HepG2 (cell line): ENCODE measurements around the gene CCDC85C. TPM values are rescaled to one million over a fixed set of nuclear protein-coding genes. Genes with fewer than 3 reads are reported as not detected.
A peak's percentile ranks its signal among the peaks of the same experiment; 100 is the strongest.

Experiments
- ADNP ChIP-seq: sonication (generic); formaldehyde crosslinking; IDR thresholded peaks from 2 replicates; pipeline ENCODE4 v1.4.0; 2020; ENCODE audit warnings: missing genetic modification reagents
- ARID5B ChIP-seq: IDR thresholded peaks from 2 replicates; pipeline ENCODE4 v1.4.0; 2020; ENCODE audit warnings: mild to moderate bottlenecking, missing genetic modification reagents
- ATF7 ChIP-seq, 2 experiments: fragments of 450-650 bp in 1 of 2; sonication (generic) in 1 of 2; formaldehyde crosslinking in 1 of 2; IDR thresholded peaks; 2 replicates each; pipeline versions ENCODE4 v1.4.0 to v1.6.1; 2016 to 2020; ENCODE audit warnings: antibody characterized with exemption in 1 of 2, mild to moderate bottlenecking in 1 of 2, missing genetic modification reagents in 1 of 2
- BHLHE40 ChIP-seq: IDR thresholded peaks from 2 replicates; pipeline ENCODE4 v1.6.1; 2011; ENCODE audit warnings: low read length, improper control_type of control experiment
- BRD4 ChIP-seq: sonication (generic); formaldehyde crosslinking; IDR thresholded peaks from 2 replicates; pipeline ENCODE4 v1.4.0; 2020; ENCODE audit warnings: missing genetic modification reagents
- GABPB1 ChIP-seq: IDR thresholded peaks from 2 replicates; pipeline ENCODE4 v1.6.1; 2016; ENCODE audit warnings: mild to moderate bottlenecking, missing genetic modification reagents, moderate library complexity, missing compliant biosample characterization
- GATAD2A ChIP-seq: IDR thresholded peaks from 2 replicates; pipeline ENCODE4 v1.6.1; 2016
- IRF9 ChIP-seq: sonication (generic); formaldehyde crosslinking; IDR thresholded peaks from 2 replicates; pipeline ENCODE4 v1.8.0; 2022; ENCODE audit warnings: missing genetic modification reagents, mild to moderate bottlenecking, borderline replicate concordance
- KAT8 ChIP-seq: IDR thresholded peaks from 2 replicates; pipeline ENCODE4 v1.6.1; 2016; ENCODE audit warnings: missing genetic modification reagents, missing compliant biosample characterization
- MEIS1 ChIP-seq: sonication (generic); formaldehyde crosslinking; IDR thresholded peaks from 2 replicates; pipeline ENCODE4 v1.9.0; 2021; ENCODE audit warnings: mild to moderate bottlenecking, missing genetic modification reagents, moderate library complexity, borderline replicate concordance
- NFRKB ChIP-seq: fragments of 450-650 bp; IDR thresholded peaks from 2 replicates; pipeline ENCODE4 v1.6.1; 2017
- POLR2A ChIP-seq, 2 experiments: IDR thresholded peaks; 2 replicates each; pipeline ENCODE4 v1.6.1; 2011; ENCODE audit warnings: low read depth in 2 of 2, low read length in 2 of 2, mild to moderate bottlenecking in 1 of 2, moderate library complexity in 1 of 2; ENCODE audit not compliant: insufficient read depth in 1 of 2
- SMAD1 ChIP-seq: sonication (generic); formaldehyde crosslinking; IDR thresholded peaks from 2 replicates; pipeline ENCODE4 v1.4.0; 2020; ENCODE audit warnings: missing genetic modification reagents, low read depth, mild to moderate bottlenecking, borderline replicate concordance
- THAP11 ChIP-seq: IDR thresholded peaks from 2 replicates; pipeline ENCODE4 v1.6.1; 2016; ENCODE audit warnings: missing biosample characterization, missing genetic modification reagents
- THRA ChIP-seq: sonication (generic); formaldehyde crosslinking; IDR thresholded peaks from 2 replicates; pipeline ENCODE4 v1.4.0; 2020; ENCODE audit warnings: missing genetic modification reagents, borderline replicate concordance
- XRCC5 ChIP-seq: fragments of 200-400 bp; formaldehyde crosslinking; optimal IDR thresholded peaks from 2 replicates; pipeline ENCODE3; 2017; ENCODE audit warnings: mild to moderate bottlenecking, low read length
- ZNF331 ChIP-seq: sonication (generic); formaldehyde crosslinking; IDR thresholded peaks from 2 replicates; pipeline ENCODE4 v1.4.0; 2020; ENCODE audit warnings: missing genetic modification reagents
- ZNF558 ChIP-seq: sonication (generic); formaldehyde crosslinking; IDR thresholded peaks from 2 replicates; pipeline ENCODE4 v1.9.0; 2022; ENCODE audit warnings: mild to moderate bottlenecking, missing genetic modification reagents, borderline replicate concordance
- ZNF574 ChIP-seq: sonication (generic); formaldehyde crosslinking; IDR thresholded peaks from 2 replicates; pipeline ENCODE4 v1.4.0; 2020; ENCODE audit warnings: missing genetic modification reagents
- ZNF678 ChIP-seq: sonication (generic); formaldehyde crosslinking; IDR thresholded peaks from 2 replicates; pipeline ENCODE4 v1.4.0; 2020; ENCODE audit warnings: mild to moderate bottlenecking, missing genetic modification reagents
- ZNF724P ChIP-seq: sonication (generic); formaldehyde crosslinking; IDR thresholded peaks from 2 replicates; pipeline ENCODE4 v1.8.0; 2022; ENCODE audit warnings: missing genetic modification reagents, borderline replicate concordance
- ZNF792 ChIP-seq: IDR thresholded peaks from 2 replicates; pipeline ENCODE4 v1.6.1; 2016
- polyA plus RNA-seq, 8 experiments: library from polyadenylated mRNA; depleted of rRNA in 3 of 8; stranded (reverse) in 7 of 8; unstranded in 1 of 8; fragments of >200 nt; fragmentation: Illumina TruSeq in 4 of 8; extraction: Trizol in 4 of 8; gene quantifications; 2 replicates each; pipeline versions ENCODE4 v1.2.1 to v1.2.3, GENCODE V29; 2011 to 2016; ENCODE audit warnings: low read depth in 4 of 8, missing spikeins in 1 of 8, mixed read lengths in 1 of 8; ENCODE audit not compliant: insufficient read depth in 1 of 8
- total RNA-seq, 5 experiments: library from RNA; depleted of rRNA; stranded (reverse); fragments of >200 nt; fragmentation: Illumina TruSeq; extraction: Trizol; gene quantifications; 2 replicates each; pipeline ENCODE4 v1.2.3, GENCODE V29; 2016; ENCODE audit warnings: low read depth in 1 of 5

The CCDC85C gene
- total and polyA plus RNA-seq, 2 of the 13 experiments (the other 11 are each of a cell fraction or from before 2014, with no cell fraction given) = 18.8 to 43.8 TPM

GRCh38 chr14:99554757-99555531, 49.1 kb downstream of the CCDC85C start (continued):
- TF ChIP-seq ADNP (CRISPR knock-in tag) (peak; percentile 11; the same call in 1 of the 2 replicates), ZNF331 (no peak), ATF7 (IDR thresholded peaks at IDR 0.05) (no peak), ATF7 (CRISPR knock-in tag; IDR thresholded peaks at IDR 0.05) (peak; percentile 93), ZNF558 (CRISPR knock-in tag) (no peak), ZNF678 (CRISPR knock-in tag) (0 out of 2 replicates have a peak, but pooled peaks have one; percentile 32), BHLHE40 (peak; percentile 53), IRF9 (CRISPR knock-in tag) (peak; percentile 24; the same call in 1 of the 2 replicates), KAT8 (CRISPR knock-in tag) (0 out of 2 replicates have a peak, but pooled peaks have one; percentile 34), SMAD1 (CRISPR knock-in tag) (0 out of 2 replicates have a peak, but pooled peaks have one; percentile 78), GATAD2A (CRISPR knock-in tag) (peak; percentile 79), MEIS1 (CRISPR knock-in tag) (peak; percentile 83), ZNF792 (CRISPR knock-in tag) (no peak), BRD4 (no peak), THRA (peak; percentile 43; the same call in 1 of the 2 replicates), ARID5B (CRISPR knock-in tag) (peak; percentile 79), ZNF724P (0 out of 2 replicates have a peak, but pooled peaks have one; percentile 17), POLR2A (IDR thresholded peaks at IDR 0.05; ENCODE audit: insufficient read depth in 1 of 2, low read depth in 2 of 2, low read length in 2 of 2) (no peak), ZNF574 (CRISPR knock-in tag) (peak; percentile 63; the same call in 1 of the 2 replicates), NFRKB (no peak), XRCC5 (no peak), GABPB1 (peak; percentile 14; the same call in 1 of the 2 replicates), THAP11 (no peak)
